Superior temporal gyrus (tissue), 1 donor: ENCODE measurements around the gene DHX29.
"Not testable (repeated sequence)": the region's sequence is repeated elsewhere in the genome, so short reads cannot be mapped to it uniquely, and the experiment has no call there.

Experiments
- DNase-seq: peaks from one replicate; pipeline ENCODE4 v3.0.0-alpha.2; 2016; ENCODE audit errors: extremely low spot score

Gene DHX29

GRCh38 chr5:55307383-55308253 is at the start of gene DHX29, which contains the start of gene MTREX:
DHX29 (minus strand) TSS chr5:55307694; CDS start chr5:55307573, 121 bp downstream.
MTREX (plus strand) TSS chr5:55307989; CDS start chr5:55308014, 25 bp downstream.
- DNase-seq: peak; percentile 95

- DNase-seq: no peak
Observed at GRCh38 chr5:55356896-55357295, 49.4 kb upstream of the DHX29 start.

GRCh38 chr5:55350754-55351153 is 43.3 kb upstream of the DHX29 start:
- no peak for DNase-seq

- no peak for DNase-seq
Observed at GRCh38 chr5:55347786-55348185, 40.3 kb upstream of the DHX29 start.

- DNase-seq: no peak
Observed at GRCh38 chr5:55345327-55345726, 37.8 kb upstream of the DHX29 start.

- DNase-seq: peak; percentile 91
Observed at GRCh38 chr5:55344392-55344992, 37.0 kb upstream of the DHX29 start.

GRCh38 chr5:55343609-55344008 is 36.1 kb upstream of the DHX29 start:
- no peak for DNase-seq

- DNase-seq: no peak
Observed at GRCh38 chr5:55343107-55343506, 35.6 kb upstream of the DHX29 start.

- DNase-seq: no peak
Observed at GRCh38 chr5:55338810-55339243, 31.3 kb upstream of the DHX29 start.

GRCh38 chr5:55338092-55338613 is 30.7 kb upstream of the DHX29 start:
- DNase-seq: no peak

- DNase-seq: no peak
Observed at GRCh38 chr5:55333811-55334210, 26.3 kb upstream of the DHX29 start.

GRCh38 chr5:55333017-55333416 is 25.5 kb upstream of the DHX29 start:
- no peak for DNase-seq

- no peak for DNase-seq
Observed at GRCh38 chr5:55331321-55331720, 23.8 kb upstream of the DHX29 start.

GRCh38 chr5:55327281-55327680 is 19.8 kb upstream of the DHX29 start:
- DNase-seq: no peak

- no peak for DNase-seq
Observed at GRCh38 chr5:55325621-55326020, 18.1 kb upstream of the DHX29 start.

- peak; percentile 79 for DNase-seq
Observed at GRCh38 chr5:55324815-55325418, 17.4 kb upstream of the DHX29 start.

GRCh38 chr5:55324006-55324405 is 16.5 kb upstream of the DHX29 start:
- DNase-seq: no peak

GRCh38 chr5:55320571-55320970 is 13.1 kb upstream of the DHX29 start:
- DNase-seq: peak; percentile 42

GRCh38 chr5:55319491-55319890 is 12.0 kb upstream of the DHX29 start:
- no peak for DNase-seq

- DNase-seq: not testable (repeated sequence)
Observed at GRCh38 chr5:55318237-55318636, 10.7 kb upstream of the DHX29 start.

GRCh38 chr5:55316837-55317236 is 9.3 kb upstream of the DHX29 start:
- no peak for DNase-seq

GRCh38 chr5:55316289-55316688 is 8.8 kb upstream of the DHX29 start:
- no peak for DNase-seq
